Astrocyte (in vitro differentiated cells and primary cell): ENCODE measurements around the gene VWC2. TPM values are rescaled to one million over a fixed set of nuclear protein-coding genes. Genes with fewer than 3 reads are reported as not detected.

Experiments
- DNase-seq: peaks from one replicate; pipeline ENCODE4 v3.0.0-alpha.2; 2010; ENCODE audit warnings: low read depth
- FAIRE-seq: peaks from 2 replicates; lab custom pipeline; 2011; peaks lifted over from hg19 to GRCh38; lab: Jason Lieb, UNC
- H2AFZ ChIP-seq: 2 replicates; pipeline ENCODE4 v1.6.0; 2012; ENCODE audit warnings: low read depth, low read length, inconsistent platforms
- H3K27ac ChIP-seq: 2 replicates; pipeline ENCODE4 v1.5.1; 2011; ENCODE audit warnings: low read depth, low read length, inconsistent platforms
- H3K27me3 ChIP-seq: 2 replicates; pipeline ENCODE4 v1.6.0; 2011; ENCODE audit warnings: low read length, inconsistent platforms; ENCODE audit not compliant: insufficient read depth
- H3K36me3 ChIP-seq: 2 replicates; pipeline ENCODE4 v1.5.1; 2011; ENCODE audit warnings: low read length, inconsistent platforms; ENCODE audit not compliant: insufficient read depth
- H3K4me1 ChIP-seq: 2 replicates; pipeline ENCODE4 v1.5.1; 2011; ENCODE audit warnings: low read length, inconsistent platforms; ENCODE audit not compliant: insufficient read depth
- H3K4me2 ChIP-seq: 2 replicates; pipeline ENCODE4 v1.6.0; 2012; ENCODE audit warnings: low read length, inconsistent platforms
- H3K4me3 ChIP-seq: 2 replicates; pipeline ENCODE4 v1.5.1; 2011; ENCODE audit warnings: low read depth, mild to moderate bottlenecking, low read length, inconsistent platforms; ENCODE audit not compliant: insufficient read depth
- H3K79me2 ChIP-seq: 2 replicates; pipeline ENCODE4 v1.6.0; 2012; ENCODE audit warnings: mild to moderate bottlenecking, low read length, inconsistent platforms; ENCODE audit not compliant: insufficient read depth
- H3K9ac ChIP-seq: 2 replicates; pipeline ENCODE4 v1.6.0; 2012; ENCODE audit warnings: mild to moderate bottlenecking, low read length, inconsistent platforms
- H3K9me3 ChIP-seq: 2 replicates; pipeline ENCODE4 v1.5.1; 2012; ENCODE audit warnings: low read depth, mild to moderate bottlenecking, low read length, inconsistent platforms; ENCODE audit not compliant: insufficient read depth
- H4K20me1 ChIP-seq: 2 replicates; pipeline ENCODE4 v1.6.0; 2012; ENCODE audit warnings: low read length, inconsistent platforms; ENCODE audit not compliant: insufficient read depth
- H3K27ac Mint-ChIP-seq: one replicate; pipeline ENCODE4 v1.8.0; 2021; ENCODE audit warnings: mild to moderate bottlenecking, mixed read lengths; ENCODE audit not compliant: unreplicated experiment
- H3K27me3 Mint-ChIP-seq: one replicate; pipeline ENCODE4 v1.8.0; 2021; ENCODE audit warnings: low read depth, mixed read lengths; ENCODE audit not compliant: unreplicated experiment
- H3K36me3 Mint-ChIP-seq: one replicate; pipeline ENCODE4 v1.8.0; 2021; ENCODE audit warnings: low read depth, mixed read lengths; ENCODE audit not compliant: unreplicated experiment
- H3K4me1 Mint-ChIP-seq: one replicate; pipeline ENCODE4 v1.8.0; 2021; ENCODE audit warnings: low read depth, mixed read lengths; ENCODE audit not compliant: unreplicated experiment
- H3K4me3 Mint-ChIP-seq: one replicate; pipeline ENCODE4 v1.8.0; 2021; ENCODE audit warnings: mild to moderate bottlenecking, moderate library complexity, mixed read lengths; ENCODE audit not compliant: unreplicated experiment
- H3K9me3 Mint-ChIP-seq: one replicate; pipeline ENCODE4 v1.8.0; 2021; ENCODE audit warnings: mild to moderate bottlenecking, mixed read lengths; ENCODE audit not compliant: unreplicated experiment
- CTCF ChIP-seq: IDR thresholded peaks from 2 replicates; pipeline ENCODE4 v1.5.1; 2011; ENCODE audit warnings: low read depth, mild to moderate bottlenecking, inconsistent platforms, low read length, moderate library complexity; ENCODE audit not compliant: insufficient read depth
- EZH2 ChIP-seq: IDR thresholded peaks from 2 replicates; pipeline ENCODE4 v1.6.1; 2012; ENCODE audit warnings: mild to moderate bottlenecking, low read length, inconsistent platforms; ENCODE audit not compliant: insufficient read depth
- total RNA-seq: library from RNA; stranded (reverse); gene quantifications from 2 replicates; pipeline ENCODE4 v1.2.1, GENCODE V29; 2021

VWC2 gene
- total RNA-seq, 1 donor from 2014 or later = not detected

GRCh38 chr7:49866076-49866735, 92.8 kb downstream of the VWC2 start:
- Mint-ChIP-seq H3K4me3 (no peak overlapping the region), H3K27ac (no peak overlapping the region), H3K36me3 (no peaks in the 10 kb centered on the region), H3K9me3 (peaks cover 1% of the 10 kb centered on the region), H3K27me3 (no peaks in the 10 kb centered on the region), H3K4me1 (no peaks in the 10 kb centered on the region)
- H3K9me3 ChIP-seq = no peaks in the 10 kb centered on the region
- no peak overlapping the region for H3K9ac ChIP-seq
- no peak overlapping the region for H3K4me3 ChIP-seq
- no peaks in the 10 kb centered on the region for H3K79me2 ChIP-seq
- DNase-seq = no peak
- no peaks in the 10 kb centered on the region for H3K27me3 ChIP-seq
- no peaks in the 10 kb centered on the region for H3K4me1 ChIP-seq
- FAIRE-seq = no peak
- H4K20me1 ChIP-seq = no peaks in the 10 kb centered on the region
- H3K4me2 ChIP-seq = no peak overlapping the region
- TF ChIP-seq CTCF (no peak), EZH2 (no peak)
- no peaks in the 10 kb centered on the region for H3K36me3 ChIP-seq
- H3K27ac ChIP-seq = no peak overlapping the region
- H2AFZ ChIP-seq = no peak overlapping the region

- H3K27ac ChIP-seq = no peak overlapping the region
- no peaks in the 10 kb centered on the region for H3K79me2 ChIP-seq
- H3K9ac ChIP-seq = no peak overlapping the region
- H3K4me1 Mint-ChIP-seq = no peaks in the 10 kb centered on the region
- peaks cover 1% of the 10 kb centered on the region for H3K9me3 Mint-ChIP-seq
- no peak overlapping the region for H3K4me3 ChIP-seq
- H3K27ac Mint-ChIP-seq = no peak overlapping the region
- no peaks in the 10 kb centered on the region for H3K9me3 ChIP-seq
- H3K36me3 ChIP-seq = no peaks in the 10 kb centered on the region
- H3K4me3 Mint-ChIP-seq = no peak overlapping the region
- no peaks in the 10 kb centered on the region for H3K27me3 Mint-ChIP-seq
- H2AFZ ChIP-seq = no peak overlapping the region
- H3K4me2 ChIP-seq = no peak overlapping the region
- H3K4me1 ChIP-seq = no peaks in the 10 kb centered on the region
- FAIRE-seq (no peak), DNase-seq (no peak)
- H3K36me3 Mint-ChIP-seq = no peaks in the 10 kb centered on the region
- H3K27me3 ChIP-seq = no peaks in the 10 kb centered on the region
- no peak for TF ChIP-seq CTCF
- H4K20me1 ChIP-seq = no peaks in the 10 kb centered on the region
Measured at GRCh38 chr7:49866910-49867309, 93.5 kb downstream of the VWC2 start.

DNA sequence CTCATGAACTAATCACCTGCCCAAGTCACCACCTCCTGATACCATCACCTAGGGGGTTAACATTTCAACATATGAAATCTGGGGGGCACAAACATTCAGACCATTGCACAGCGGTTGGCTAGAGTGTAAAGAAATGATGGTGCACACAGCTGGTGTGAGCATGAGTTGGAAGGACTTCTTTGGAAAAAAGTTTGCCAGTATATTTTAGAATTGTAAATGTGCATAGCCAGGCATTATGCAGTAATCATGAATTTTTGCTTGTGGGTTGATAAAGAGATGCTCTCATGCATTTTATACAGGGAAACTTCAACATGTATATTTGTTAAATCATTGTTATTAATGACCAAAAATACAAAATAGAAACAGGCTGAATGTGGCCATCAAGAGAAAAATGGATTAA, 100.0 kb downstream of the VWC2 start:
- no peaks in the 10 kb centered on the region for H3K79me2 ChIP-seq
- H3K4me1 ChIP-seq = no peaks in the 10 kb centered on the region
- no peaks in the 10 kb centered on the region for H3K36me3 ChIP-seq
- H3K27ac Mint-ChIP-seq = no peak overlapping the region
- no peak overlapping the region for H3K4me3 ChIP-seq
- H3K27me3 ChIP-seq = no peaks in the 10 kb centered on the region
- H3K9me3 Mint-ChIP-seq = no peaks in the 10 kb centered on the region
- no peak overlapping the region for H3K27ac ChIP-seq
- no peak overlapping the region for H3K9ac ChIP-seq
- H2AFZ ChIP-seq = no peak overlapping the region
- no peak for FAIRE-seq
- no peaks in the 10 kb centered on the region for H4K20me1 ChIP-seq
- DNase-seq = no peak
- no peak overlapping the region for H3K4me2 ChIP-seq
- H3K36me3 Mint-ChIP-seq = no peaks in the 10 kb centered on the region
- no peak for TF ChIP-seq CTCF
- TF ChIP-seq EZH2 = no peak
- H3K4me3 Mint-ChIP-seq = no peak overlapping the region
- no peaks in the 10 kb centered on the region for H3K4me1 Mint-ChIP-seq
- no peaks in the 10 kb centered on the region for H3K27me3 Mint-ChIP-seq
- H3K9me3 ChIP-seq = no peaks in the 10 kb centered on the region
